ENCODE results near the gene INF2.

INF2 gene

GRCh38 chr14:104644656-104645378 is 44.6 kb upstream of the INF2 start:
- no peak overlapping the region for H2BK15ac ChIP-seq (ENCODE audit: low read length)
- no peak overlapping the region for H3K14ac ChIP-seq (ENCODE audit: low read length)
- H2AK5ac ChIP-seq (ENCODE audit: low read depth, low read length), result no peak overlapping the region
- H3K27me3 ChIP-seq (ENCODE audit: control insufficient read depth in 3 of 3, insufficient read depth in 3 of 3, low read depth in 1 of 3, low read length in 3 of 3), result peaks cover 0 to 12% (median 0%) of the 10 kb centered on the region in 3 experiments
- no peak overlapping the region for H2BK120ac ChIP-seq (ENCODE audit: low read depth, low read length)
- no peak overlapping the region for H3K4me3 ChIP-seq (ENCODE audit: low read length in 2 of 2)
- no peak overlapping the region for H4K91ac ChIP-seq (ENCODE audit: low read depth, low read length, poor library complexity)
- H3K4me1 ChIP-seq (ENCODE audit: control insufficient read depth in 2 of 2, insufficient read depth in 1 of 2, low read depth in 1 of 2, low read length in 2 of 2), result peaks cover 0 to 1% of the 10 kb centered on the region in 2 donors
- no peak overlapping the region for H2AFZ ChIP-seq (ENCODE audit: low read length)
- no CpG with 5 or more reads among the region's 11 CpGs for WGBS, 2 donors (ENCODE audit: extremely low coverage in 2 of 2, insufficient read length in 2 of 2, insufficient replicate concordance in 1 of 2)
- H3K18ac ChIP-seq (ENCODE audit: low read length), result no peak overlapping the region
- no peak overlapping the region for H3K27ac ChIP-seq (replicated peaks; ENCODE audit: low read length)
- H3K23ac ChIP-seq (ENCODE audit: low read depth, low read length, poor library complexity), result no peak overlapping the region
- peaks cover 3% of the 10 kb centered on the region in 2 donors for H3K9me3 ChIP-seq (replicated peaks in 1 of 2; ENCODE audit: control insufficient read depth in 2 of 2, insufficient read depth in 1 of 2, low read depth in 1 of 2, low read length in 2 of 2)
- no peaks in the 10 kb centered on the region for H3K79me1 ChIP-seq (ENCODE audit: low read depth, low read length)
- DNase-seq (ENCODE audit: low spot score), result no peak
- no peak overlapping the region for H3K4me2 ChIP-seq (ENCODE audit: insufficient read depth, low read length, poor library complexity, severe bottlenecking)
- no peak overlapping the region for H4K8ac ChIP-seq (ENCODE audit: low read depth, low read length)
- H3K4ac ChIP-seq (ENCODE audit: low read length), result no peak overlapping the region
- no peak overlapping the region for H3K9ac ChIP-seq (ENCODE audit: low read depth, low read length, poor library complexity)
- no peak overlapping the region for H2BK5ac ChIP-seq (ENCODE audit: low read length)
- H3K36me3 ChIP-seq (replicated peaks in 1 of 2; ENCODE audit: control insufficient read depth in 2 of 2, insufficient read depth in 2 of 2, low read length in 2 of 2), result no peaks in the 10 kb centered on the region
- H2BK12ac ChIP-seq (ENCODE audit: low read length), result no peak overlapping the region

DNA sequence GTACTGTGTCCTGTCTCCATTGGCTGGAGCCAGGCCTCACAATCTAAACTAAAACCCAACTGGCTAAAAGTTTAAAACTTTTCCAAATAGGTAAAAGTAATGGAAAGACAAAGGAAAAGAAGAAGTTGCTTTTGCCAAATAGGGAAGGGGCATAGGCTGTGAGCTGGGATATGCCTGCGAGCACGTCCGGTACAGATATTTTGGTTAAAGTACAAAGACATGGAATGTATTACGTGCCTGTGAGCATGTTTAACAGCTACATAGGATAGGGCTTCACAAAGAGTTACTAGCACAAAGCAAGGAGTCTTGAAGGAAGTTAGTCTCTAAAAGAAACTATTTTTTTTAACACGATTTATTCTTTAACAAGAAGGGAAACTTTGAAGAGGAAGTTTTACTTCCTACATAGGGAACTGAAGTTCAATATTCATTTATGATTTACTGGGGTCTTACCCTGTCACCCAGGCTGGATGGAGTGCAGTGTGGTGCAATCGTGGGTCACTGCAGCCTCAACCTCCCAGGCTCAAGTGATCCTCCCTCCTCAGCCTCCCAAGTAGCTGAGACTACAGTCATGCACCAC is 41.9 kb upstream of the INF2 start:
- no peak overlapping the region for H3K27ac ChIP-seq (replicated peaks; ENCODE audit: low read length)
- WGBS, 2 donors (ENCODE audit: extremely low coverage in 2 of 2, insufficient read length in 2 of 2, insufficient replicate concordance in 1 of 2), result no CpG with 5 or more reads among the region's 6 CpGs
- no peak overlapping the region for H3K14ac ChIP-seq (ENCODE audit: low read length)

GRCh38 chr14:104650057-104650980 is 39.1 kb upstream of the INF2 start:
- Histone ChIP-seq H2AFZ (ENCODE audit: low read length) (peak overlapping the region; percentile 96), H2BK120ac (ENCODE audit: low read depth, low read length) (peak overlapping the region; percentile 98), H3K9me3 (replicated peaks in 1 of 2; ENCODE audit: control insufficient read depth in 2 of 2, insufficient read depth in 1 of 2, low read depth in 1 of 2, low read length in 2 of 2) (peaks cover 7 to 27% of the 10 kb centered on the region in 2 donors), H2BK15ac (ENCODE audit: low read length) (peak overlapping the region; percentile 98), H3K79me1 (ENCODE audit: low read depth, low read length) (peaks cover 3% of the 10 kb centered on the region), H3K4ac (ENCODE audit: low read length) (peak overlapping the region; percentile 26), H4K8ac (ENCODE audit: low read depth, low read length) (peak overlapping the region; percentile 48), H2AK5ac (ENCODE audit: low read depth, low read length) (peak overlapping the region; percentile 90), H3K9ac (ENCODE audit: low read depth, low read length, poor library complexity) (peak overlapping the region; percentile 96), H3K23ac (ENCODE audit: low read depth, low read length, poor library complexity) (peak overlapping the region; percentile 90), H2BK12ac (ENCODE audit: low read length) (peak overlapping the region; percentile 97), H4K91ac (ENCODE audit: low read depth, low read length, poor library complexity) (peak overlapping the region; percentile 97), H3K14ac (ENCODE audit: low read length) (peak overlapping the region; percentile 9), H2BK5ac (ENCODE audit: low read length) (peak overlapping the region; percentile 77), H3K4me1 (ENCODE audit: control insufficient read depth in 2 of 2, insufficient read depth in 1 of 2, low read depth in 1 of 2, low read length in 2 of 2) (no peaks in the 10 kb centered on the region), H3K4me3 (ENCODE audit: low read length in 2 of 2) (peak overlapping the region; percentile 42 to 78), H3K27me3 (ENCODE audit: control insufficient read depth in 3 of 3, insufficient read depth in 3 of 3, low read depth in 1 of 3, low read length in 3 of 3) (no peaks in the 10 kb centered on the region), H3K18ac (ENCODE audit: low read length) (peak overlapping the region; percentile 100), H3K27ac (replicated peaks; ENCODE audit: low read length) (no peak overlapping the region), H3K36me3 (replicated peaks in 1 of 2; ENCODE audit: control insufficient read depth in 2 of 2, insufficient read depth in 2 of 2, low read length in 2 of 2) (no peaks in the 10 kb centered on the region), H3K4me2 (ENCODE audit: insufficient read depth, low read length, poor library complexity, severe bottlenecking) (peak overlapping the region; percentile 68)
- WGBS, 2 donors (ENCODE audit: extremely low coverage in 2 of 2, insufficient read length in 2 of 2, insufficient replicate concordance in 1 of 2), result no CpG with 5 or more reads among the region's 56 CpGs
- peak; percentile 76 for DNase-seq (ENCODE audit: low spot score)

More for the DNA sequence above, 41.9 kb upstream of the INF2 start:
- no peak for DNase-seq (ENCODE audit: low spot score)
- Histone ChIP-seq H2BK12ac (ENCODE audit: low read length) (no peak overlapping the region), H2AK5ac (ENCODE audit: low read depth, low read length) (no peak overlapping the region), H3K18ac (ENCODE audit: low read length) (no peak overlapping the region), H3K36me3 (replicated peaks in 1 of 2; ENCODE audit: control insufficient read depth in 2 of 2, insufficient read depth in 2 of 2, low read length in 2 of 2) (no peaks in the 10 kb centered on the region), H3K4ac (ENCODE audit: low read length) (no peak overlapping the region), H4K8ac (ENCODE audit: low read depth, low read length) (no peak overlapping the region), H3K9ac (ENCODE audit: low read depth, low read length, poor library complexity) (no peak overlapping the region), H3K9me3 (replicated peaks in 1 of 2; ENCODE audit: control insufficient read depth in 2 of 2, insufficient read depth in 1 of 2, low read depth in 1 of 2, low read length in 2 of 2) (peaks cover 5 to 13% of the 10 kb centered on the region in 2 donors), H2AFZ (ENCODE audit: low read length) (no peak overlapping the region), H3K4me2 (ENCODE audit: insufficient read depth, low read length, poor library complexity, severe bottlenecking) (no peak overlapping the region), H3K79me1 (ENCODE audit: low read depth, low read length) (no peaks in the 10 kb centered on the region), H3K4me3 (ENCODE audit: low read length in 2 of 2) (no peak overlapping the region), H3K4me1 (ENCODE audit: control insufficient read depth in 2 of 2, insufficient read depth in 1 of 2, low read depth in 1 of 2, low read length in 2 of 2) (no peaks in the 10 kb centered on the region), H2BK15ac (ENCODE audit: low read length) (no peak overlapping the region), H2BK5ac (ENCODE audit: low read length) (no peak overlapping the region), H4K91ac (ENCODE audit: low read depth, low read length, poor library complexity) (no peak overlapping the region), H3K23ac (ENCODE audit: low read depth, low read length, poor library complexity) (no peak overlapping the region), H2BK120ac (ENCODE audit: low read depth, low read length) (no peak overlapping the region), H3K27me3 (ENCODE audit: control insufficient read depth in 3 of 3, insufficient read depth in 3 of 3, low read depth in 1 of 3, low read length in 3 of 3) (peaks cover 0 to 8% (median 0%) of the 10 kb centered on the region in 3 experiments)
